Kidney (tissue), 14 donors: ENCODE measurements around the gene YAE1. TPM values are rescaled to one million over a fixed set of nuclear protein-coding genes. Genes with fewer than 3 reads are reported as not detected.

Experiments
- DNase-seq, 5 donors: peaks; one replicate each; pipeline ENCODE4 v3.0.0-alpha.2; 2013 to 2020
- FAIRE-seq: peaks from 2 replicates; lab custom pipeline; 2012; peaks lifted over from hg19 to GRCh38; lab: Jason Lieb, UNC
- H3K27ac ChIP-seq, 2 donors: one replicate each; pipeline ENCODE4 v1.7.0; 2013; ENCODE audit warnings: low read depth in 2 of 2, low read length in 2 of 2, inconsistent platforms in 1 of 2
- H3K27me3 ChIP-seq: one replicate; pipeline ENCODE4 v1.7.1; 2013; ENCODE audit warnings: low read length, inconsistent platforms; ENCODE audit not compliant: control insufficient read depth, insufficient read depth
- H3K36me3 ChIP-seq, 3 donors: one replicate each; pipeline versions ENCODE4 v1.7.0 to v1.7.1; 2013; ENCODE audit warnings: low read length in 3 of 3, control low read depth in 1 of 3, inconsistent platforms in 1 of 3; ENCODE audit not compliant: insufficient read depth in 3 of 3, control insufficient read depth in 2 of 3
- H3K4me1 ChIP-seq, 3 donors: one replicate each; pipeline versions ENCODE4 v1.7.0 to v1.7.1; 2013; ENCODE audit warnings: low read length in 3 of 3, inconsistent platforms in 1 of 3, low read depth in 1 of 3; ENCODE audit not compliant: control insufficient read depth in 2 of 3, insufficient read depth in 2 of 3
- H3K4me3 ChIP-seq, 3 donors: one replicate each; pipeline versions ENCODE4 v1.7.0 to v1.8.1; 2013; ENCODE audit warnings: low read length in 3 of 3, control low read depth in 1 of 3, inconsistent platforms in 1 of 3
- H3K9ac ChIP-seq, 3 donors: one replicate each; pipeline versions ENCODE4 v1.7.0 to v1.7.1; 2013; ENCODE audit warnings: low read length in 3 of 3, control low read depth in 1 of 3, inconsistent platforms in 1 of 3
- H3K9me3 ChIP-seq, 3 donors: one replicate each; pipeline versions ENCODE4 v1.7.0 to v1.7.1; 2013; ENCODE audit warnings: low read length in 3 of 3, control low read depth in 1 of 3, inconsistent platforms in 1 of 3; ENCODE audit not compliant: control insufficient read depth in 2 of 3, insufficient read depth in 1 of 3
- CTCF ChIP-seq: IDR thresholded peaks from 3 replicates; pipeline ENCODE4 v1.5.1; 2012; ENCODE audit warnings: mild to moderate bottlenecking, moderate library complexity, borderline replicate concordance; ENCODE audit not compliant: insufficient read depth; ENCODE audit errors: extremely low read depth
- intact Hi-C: fragments of 100-400 bp; cut with DNase I; formaldehyde crosslinking; loops from one replicate; pipeline ENCODE4 v1.11.1; 2022
- polyA plus RNA-seq: library from polyadenylated mRNA; stranded (reverse); fragments of 350-450 nt; fragmentation: Illumina TruSeq; extraction: RNeasy Lipid Tissue Mini Kit (QIAGEN cat#74804); gene quantifications from one replicate; pipeline ENCODE4 v1.2.3, GENCODE V29; 2014; ENCODE audit warnings: low read depth, low replicate concordance; ENCODE audit not compliant: insufficient read depth
- total RNA-seq: library from RNA; stranded (reverse); fragmentation: NEBNext Ultra II Directional; extraction: Animal tissue kit (Norgen Biotek cat#: 25700); gene quantifications from one replicate; pipeline ENCODE4 v1.2.1, GENCODE V29; 2021
- donor health status: control.
- donor health status: control.
- donor health status: control.
- donor health status: control.
- donor health status: control.
- donor health status: DM: yes; HTN: yes; CAD: no.
- donor health status: Normal renal cell carcinoma (clear cell type).

The YAE1 gene
- total and polyA plus RNA-seq, 2 donors from 2014 or later, result 19.7 to 25.0 TPM

DNA sequence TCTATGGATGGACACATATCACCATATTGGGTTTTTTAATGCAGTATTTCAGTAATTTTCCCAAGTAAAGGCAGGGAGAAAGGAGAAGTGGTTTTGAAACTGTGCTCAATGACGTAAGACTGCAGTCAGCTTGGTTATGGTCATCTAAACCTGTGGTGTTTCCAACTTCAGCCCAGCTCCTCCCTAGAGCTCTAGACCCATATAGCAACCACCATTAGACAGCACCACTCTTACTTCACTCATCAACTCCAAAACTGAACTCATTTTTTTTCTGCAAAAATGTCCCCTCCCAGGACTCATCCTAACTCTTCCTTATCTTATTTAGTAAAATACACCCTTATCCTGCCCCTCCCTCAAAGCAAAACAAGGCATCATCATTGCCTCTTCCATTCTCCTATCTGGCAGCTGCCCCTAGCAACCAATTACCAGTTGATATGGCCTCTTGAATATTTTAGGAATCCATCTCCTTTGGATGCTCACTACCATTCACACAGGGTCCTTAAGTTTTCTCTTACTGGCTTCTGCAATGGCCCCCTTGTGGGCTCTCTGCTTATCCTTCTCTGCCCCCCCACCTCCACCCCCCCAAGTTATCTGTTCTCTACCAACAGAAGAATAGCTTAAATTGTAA is 55.7 kb downstream of the YAE1 start:
- DNase-seq (no peak), FAIRE-seq (no peak)
- Histone ChIP-seq H3K27ac (no peak overlapping the region), H3K36me3 (no peaks in the 10 kb centered on the region), H3K9ac (peak overlapping the region in 1 of 3 donors; percentile 94), H3K4me1 (peaks cover 3 to 17% (median 6%) of the 10 kb centered on the region in 3 donors), H3K9me3 (no peaks in the 10 kb centered on the region), H3K27me3 (no peaks in the 10 kb centered on the region), H3K4me3 (peak overlapping the region in 1 of 3 donors; percentile 91)
- TF ChIP-seq CTCF, result no peak
- intact Hi-C loops, result no loop called here

Other genes starting within 250 kb of the YAE1 start
- 25.1 TPM for gene RALA, start 57.2 kb downstream of the YAE1 start, total RNA-seq
- gene RALA, start 57.2 kb downstream of the YAE1 start, polyA plus RNA-seq, result 21.5 TPM